DLD1 (cell line): ENCODE measurements around the gene MR1.

Experiments
- in situ Hi-C: cut with HindIII; loops from 2 replicates; pipeline ENCODE4 v1.10.0; 2017; ENCODE audit warnings: low sequenced_read_pairs

MR1 gene

GRCh38 chr1:181033799-181034451 is at the start of gene MR1:
TSS of gene MR1 (plus strand) at chr1:181033983. CDS start at chr1:181034008, 25 bp downstream.
- in situ Hi-C loops, result loop anchor here (10.0 kb wide), 1 partner anchor 131 kb away; no protein-coding TSS in a partner anchor

- in situ Hi-C loops, result no loop called here
Observed at GRCh38 chr1:180988253-180988752, 45.5 kb upstream of the MR1 start.

GRCh38 chr1:180994262-180994661 is 39.5 kb upstream of the MR1 start:
- in situ Hi-C loops, result no loop called here

GRCh38 chr1:180997843-180998504 is 35.8 kb upstream of the MR1 start:
- in situ Hi-C loops, result no loop called here

- in situ Hi-C loops, result no loop called here
Observed at GRCh38 chr1:181001091-181001780, 32.5 kb upstream of the MR1 start.

- in situ Hi-C loops, result no loop called here
Observed at GRCh38 chr1:181002582-181003172, 31.1 kb upstream of the MR1 start.

- in situ Hi-C loops, result no loop called here
Observed at GRCh38 chr1:181010789-181011188, 23.0 kb upstream of the MR1 start.

GRCh38 chr1:181011301-181012202 is 22.2 kb upstream of the MR1 start:
- in situ Hi-C loops, result no loop called here

GRCh38 chr1:181012203-181012745 is 21.5 kb upstream of the MR1 start:
- in situ Hi-C loops, result no loop called here

GRCh38 chr1:181013144-181013543 is 20.6 kb upstream of the MR1 start:
- in situ Hi-C loops, result no loop called here

- in situ Hi-C loops, result no loop called here
Observed at GRCh38 chr1:181014477-181015250, 19.1 kb upstream of the MR1 start.

GRCh38 chr1:181015251-181015615 is 18.6 kb upstream of the MR1 start:
- in situ Hi-C loops, result no loop called here

GRCh38 chr1:181016563-181016962 is 17.2 kb upstream of the MR1 start:
- in situ Hi-C loops, result no loop called here

- in situ Hi-C loops, result no loop called here
Observed at GRCh38 chr1:181018901-181019681, 14.7 kb upstream of the MR1 start.

GRCh38 chr1:181021159-181021558 is 12.6 kb upstream of the MR1 start:
- in situ Hi-C loops, result no loop called here

GRCh38 chr1:181021811-181022434 is 11.9 kb upstream of the MR1 start:
- in situ Hi-C loops, result no loop called here

GRCh38 chr1:181023265-181024057 is 10.3 kb upstream of the MR1 start:
- in situ Hi-C loops, result no loop called here
